Raji (cell line): Measurements from ENCODE around the gene EFTUD2.

Experiments
- POLR2A ChIP-seq: IDR thresholded peaks from 2 replicates; pipeline ENCODE4 v1.6.1; 2011; ENCODE audit warnings: low read depth, low read length, control low read depth; ENCODE audit not compliant: insufficient read depth

The EFTUD2 gene

GRCh38 chr17:44863061-44863918 is 36.0 kb downstream of the EFTUD2 start:
- no peak for TF ChIP-seq POLR2A

DNA sequence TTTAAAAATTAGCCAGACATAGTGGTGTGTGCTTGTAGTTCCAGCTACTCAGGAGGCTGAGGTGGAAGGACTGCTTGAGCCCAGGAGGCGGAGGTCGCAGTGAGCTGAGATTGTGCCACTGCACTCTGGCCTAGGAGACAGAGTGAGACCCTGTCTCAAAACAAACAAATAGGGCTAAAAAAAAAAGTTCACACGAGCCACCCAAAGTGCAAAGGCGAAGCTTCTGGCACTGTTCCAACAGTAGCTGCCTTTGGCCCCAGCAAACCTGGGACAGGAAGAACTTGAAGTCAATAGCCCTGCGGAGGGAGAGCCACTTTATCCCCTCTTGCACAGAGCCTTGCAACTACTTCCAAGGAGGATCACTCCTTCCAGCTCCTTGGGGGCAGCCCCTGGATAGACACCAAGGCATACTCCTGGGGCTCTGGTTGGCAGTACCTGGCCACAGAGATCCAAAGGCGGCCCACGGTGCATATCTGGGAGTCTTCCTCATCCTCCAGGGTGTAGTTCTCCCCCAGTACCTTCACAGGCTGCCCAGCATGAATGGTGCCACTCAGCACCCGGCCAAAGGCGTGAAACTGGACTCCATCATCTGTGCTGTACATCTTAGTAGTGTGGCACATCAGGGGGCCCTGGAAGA is 36.8 kb downstream of the EFTUD2 start:
- TF ChIP-seq POLR2A, result no peak

- no peak for TF ChIP-seq POLR2A
These were observed 39.5 kb downstream of the EFTUD2 start for GRCh38 chr17:44859701-44860100.

DNA sequence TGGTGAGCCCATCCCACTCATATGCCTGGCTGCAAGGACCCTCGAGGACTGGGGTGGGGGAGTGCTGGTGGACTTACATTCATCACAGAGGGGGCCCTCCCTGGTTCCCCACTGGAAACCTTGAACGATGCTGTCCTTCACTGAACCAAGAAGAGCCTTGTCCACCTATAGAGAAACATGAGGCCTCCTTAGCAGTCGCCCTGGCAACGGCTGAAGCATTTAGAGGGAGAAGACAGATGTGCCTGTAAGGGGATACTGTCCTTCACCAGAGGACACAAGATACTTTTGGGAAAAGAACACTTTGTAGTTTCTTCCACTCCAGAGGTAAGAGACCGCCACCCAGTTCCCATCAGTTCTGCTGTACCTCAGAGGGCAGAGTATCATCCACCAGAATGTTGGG is 45.1 kb downstream of the EFTUD2 start:
- no peak for TF ChIP-seq POLR2A

DNA sequence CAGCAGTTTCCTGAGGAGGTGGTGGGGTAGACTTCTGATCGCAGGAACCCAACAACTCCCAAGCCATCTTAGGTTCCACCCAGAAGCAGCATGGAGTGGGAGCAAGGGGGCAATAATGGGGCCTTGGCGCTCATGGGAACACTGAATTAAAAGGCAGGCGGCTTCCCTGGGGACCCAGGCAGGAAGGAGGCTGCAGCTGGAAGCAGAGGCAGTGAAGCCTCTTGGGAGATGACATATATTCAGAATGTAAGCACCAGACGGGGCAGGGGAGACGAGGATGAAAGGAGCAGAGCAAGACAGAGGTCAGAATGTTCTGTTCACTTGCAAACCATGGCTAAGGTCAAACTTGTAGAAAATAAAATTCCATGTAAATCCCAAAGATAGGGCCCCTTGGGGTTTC is 48.6 kb downstream of the EFTUD2 start:
- no peak for TF ChIP-seq POLR2A

DNA sequence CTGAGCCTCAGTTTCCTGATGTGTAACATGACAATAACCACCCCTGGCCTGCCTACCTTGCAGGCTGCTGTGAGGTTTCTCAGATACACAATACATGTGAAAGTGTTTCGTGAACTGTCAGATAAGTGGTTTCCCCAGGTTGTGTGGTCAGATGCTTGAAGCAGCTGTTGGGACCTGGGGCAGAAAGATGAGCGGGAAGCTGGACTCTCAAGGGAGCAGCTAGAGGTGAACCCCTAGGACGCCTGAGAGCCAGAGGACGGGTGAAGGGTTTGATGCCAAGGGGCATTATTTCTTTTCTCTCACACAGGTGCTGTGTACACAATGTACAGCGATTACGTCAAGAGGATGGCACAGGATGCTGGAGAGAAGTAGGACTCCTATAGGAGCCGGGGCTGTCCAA is 49.2 kb downstream of the EFTUD2 start:
- no peak for TF ChIP-seq POLR2A

- TF ChIP-seq POLR2A, result no peak
These were observed 50.2 kb downstream of the EFTUD2 start for GRCh38 chr17:44848961-44849489.

- no peak for TF ChIP-seq POLR2A
These were observed 50.9 kb downstream of the EFTUD2 start for GRCh38 chr17:44848257-44848795.

GRCh38 chr17:44847586-44847985 is 51.7 kb downstream of the EFTUD2 start, which contains the start of gene HIGD1B:
HIGD1B (plus strand) TSS chr17:44847883; CDS start chr17:44848153, 270 bp downstream.
- TF ChIP-seq POLR2A, result no peak

- no peak for TF ChIP-seq POLR2A
These were observed 53.0 kb downstream of the EFTUD2 start for GRCh38 chr17:44846206-44846605.

- no peak for TF ChIP-seq POLR2A
These were observed 54.8 kb downstream of the EFTUD2 start for GRCh38 chr17:44844390-44844830.

DNA sequence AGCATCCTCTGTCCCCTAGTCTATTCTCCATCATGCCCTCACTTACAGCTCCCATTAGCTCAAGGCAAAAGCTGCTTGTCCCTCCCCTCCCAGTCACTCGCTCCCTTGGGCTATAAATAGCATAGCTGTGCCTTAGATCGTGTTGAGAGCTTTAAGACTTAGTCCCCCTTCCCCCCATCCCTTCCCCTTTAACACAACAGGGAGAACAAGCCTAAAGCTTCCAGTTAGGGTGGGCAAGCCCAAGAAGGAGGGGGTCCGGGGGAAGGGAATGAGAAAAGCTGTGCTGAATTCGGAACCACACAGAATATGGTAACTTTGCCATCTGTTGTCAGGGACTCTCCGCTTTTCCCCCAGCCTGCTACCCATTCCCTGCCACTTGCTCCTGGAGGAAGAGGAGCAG is 56.5 kb downstream of the EFTUD2 start:
- no peak for TF ChIP-seq POLR2A

DNA sequence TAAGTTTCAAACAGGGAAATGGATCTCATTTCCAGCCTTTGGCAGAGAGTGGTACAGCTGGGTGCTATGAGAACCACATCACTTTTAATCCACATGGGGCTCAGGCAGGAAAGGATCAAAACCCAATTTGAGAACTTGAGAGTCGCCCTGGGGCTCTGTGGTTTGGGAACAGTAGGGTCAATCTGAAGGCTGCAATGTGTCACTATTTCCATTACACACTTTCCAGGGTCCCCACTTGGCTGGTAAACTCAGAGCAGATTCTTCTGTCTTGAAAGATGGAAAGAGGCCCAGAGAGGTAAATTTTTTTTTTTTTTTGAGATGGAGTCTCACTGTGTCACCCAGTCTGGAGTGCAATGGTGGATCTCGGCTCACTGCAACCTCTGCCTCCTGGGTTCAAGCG is 58.3 kb downstream of the EFTUD2 start:
- TF ChIP-seq POLR2A, result no peak

GRCh38 chr17:44840274-44840673 is 59.0 kb downstream of the EFTUD2 start:
- no peak for TF ChIP-seq POLR2A

- TF ChIP-seq POLR2A, result no peak
These were observed 62.0 kb downstream of the EFTUD2 start for GRCh38 chr17:44837196-44837595.

DNA sequence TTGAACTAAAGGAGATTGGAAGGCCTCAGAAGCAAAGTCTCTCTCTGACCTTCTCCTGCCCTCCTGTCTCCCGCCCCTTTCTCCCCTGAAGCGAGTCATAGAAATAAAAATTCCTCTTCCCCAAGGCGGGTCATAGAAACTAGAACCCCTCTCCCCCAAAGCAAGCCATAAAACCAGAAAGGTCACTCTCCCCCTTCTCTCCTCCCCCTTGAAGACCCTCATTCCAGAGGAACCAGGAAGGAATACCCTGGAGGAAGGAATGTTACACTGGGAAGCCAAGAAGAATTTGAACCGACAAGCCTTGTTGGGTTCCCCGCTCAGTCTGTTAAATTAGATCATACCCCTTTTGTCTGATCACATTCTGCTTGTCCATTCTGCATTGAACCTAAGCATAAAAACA is 66.4 kb downstream of the EFTUD2 start:
- no peak for TF ChIP-seq POLR2A
